GF-D8 (cell line): ENCODE data around the gene PKM.

Source experiments
- DNase-seq: peaks from one replicate; lab custom pipeline; 2025; lab: John Stamatoyannopoulos, UW

PKM gene

GRCh38 chr15:72235298-72235697 is 4.3 kb upstream of the PKM start:
- no peak for DNase-seq

GRCh38 chr15:72233769-72234168 is 2.8 kb upstream of the PKM start:
- no peak for DNase-seq

GRCh38 chr15:72231833-72232478 is 966 bp upstream of the PKM start:
- DNase-seq = peak; percentile 28

GRCh38 chr15:72230197-72231065 is 559 bp downstream of the PKM start:
- peak; percentile 77 for DNase-seq

GRCh38 chr15:72229947-72230196 is 1.1 kb downstream of the PKM start:
- no peak for DNase-seq

- peak; percentile 45 for DNase-seq
Observed at GRCh38 chr15:72229076-72229946, 1.7 kb downstream of the PKM start.

GRCh38 chr15:72227720-72228119 is 3.3 kb downstream of the PKM start:
- DNase-seq = peak; percentile 79

GRCh38 chr15:72227192-72227586 is 3.8 kb downstream of the PKM start:
- no peak for DNase-seq

- no peak for DNase-seq
Observed at GRCh38 chr15:72223278-72223677, 7.7 kb downstream of the PKM start.

- no peak for DNase-seq
Observed at GRCh38 chr15:72222393-72222792, 8.6 kb downstream of the PKM start.

GRCh38 chr15:72220687-72221086 is 10.3 kb downstream of the PKM start:
- no peak for DNase-seq

GRCh38 chr15:72217216-72217615 is 13.8 kb downstream of the PKM start:
- no peak for DNase-seq

GRCh38 chr15:72216079-72216478 is 14.9 kb downstream of the PKM start:
- no peak for DNase-seq

GRCh38 chr15:72207558-72208085 is 23.4 kb downstream of the PKM start:
- DNase-seq = no peak

- no peak for DNase-seq
Observed at GRCh38 chr15:72206677-72207000, 24.4 kb downstream of the PKM start.

- no peak for DNase-seq
Observed at GRCh38 chr15:72205896-72206676, 24.9 kb downstream of the PKM start.

GRCh38 chr15:72205273-72205672 is 25.7 kb downstream of the PKM start:
- DNase-seq = no peak

- no peak for DNase-seq
Observed at GRCh38 chr15:72203507-72203837, 27.5 kb downstream of the PKM start.

GRCh38 chr15:72202801-72203506 is 28.0 kb downstream of the PKM start:
- no peak for DNase-seq

- DNase-seq = no peak
Observed at GRCh38 chr15:72202302-72202701, 28.7 kb downstream of the PKM start.

- no peak for DNase-seq
Observed at GRCh38 chr15:72201391-72201921, 29.5 kb downstream of the PKM start.
